Neuronal stem cell (in vitro differentiated cells): Measurements from ENCODE around the gene ABCB11.
"Not testable (repeated sequence)": the region's sequence is repeated elsewhere in the genome, so short reads cannot be mapped to it uniquely, and the experiment has no call there.

Experiments used
- DNase-seq: peaks from one replicate; pipeline ENCODE4 v3.0.0-alpha.2; 2013; ENCODE audit warnings: low spot score
- H2AFZ ChIP-seq: one replicate; pipeline ENCODE4 v1.6.1; 2013; ENCODE audit warnings: mild to moderate bottlenecking, low read length, inconsistent platforms
- H2AK5ac ChIP-seq: 2 replicates; pipeline ENCODE4 v1.6.1; 2013; ENCODE audit warnings: low read depth, mild to moderate bottlenecking, inconsistent platforms, low read length, moderate library complexity, mixed read lengths
- H2BK120ac ChIP-seq: 2 replicates; pipeline ENCODE4 v1.6.1; 2013; ENCODE audit warnings: low read depth, mild to moderate bottlenecking, inconsistent platforms, low read length, moderate library complexity, mixed read lengths
- H2BK12ac ChIP-seq: one replicate; pipeline ENCODE4 v1.6.1; 2013; ENCODE audit warnings: low read length, inconsistent platforms
- H2BK15ac ChIP-seq: 2 replicates; pipeline ENCODE4 v1.6.1; 2013; ENCODE audit warnings: mild to moderate bottlenecking, low read length, inconsistent platforms, mixed read lengths
- H2BK5ac ChIP-seq: one replicate; pipeline ENCODE4 v1.6.1; 2013; ENCODE audit warnings: inconsistent platforms, mild to moderate bottlenecking, low read length, moderate library complexity
- H3K14ac ChIP-seq: one replicate; pipeline ENCODE4 v1.6.1; 2013; ENCODE audit warnings: low read length, inconsistent platforms
- H3K18ac ChIP-seq: 2 replicates; pipeline ENCODE4 v1.6.1; 2013; ENCODE audit warnings: low read length, inconsistent platforms
- H3K23ac ChIP-seq: 2 replicates; pipeline ENCODE4 v1.6.1; 2013; ENCODE audit warnings: low read depth, mild to moderate bottlenecking, mixed read lengths, low read length, inconsistent platforms; ENCODE audit not compliant: poor library complexity
- H3K27ac ChIP-seq: replicated peaks from 3 replicates; pipeline ENCODE4 v1.5.1; 2013; ENCODE audit warnings: low read length, inconsistent platforms
- H3K27me3 ChIP-seq, 3 experiments: 2 replicates each; pipeline ENCODE4 v1.6.1; 2013; ENCODE audit warnings: low read length in 3 of 3, mild to moderate bottlenecking in 2 of 3, inconsistent platforms in 1 of 3, low read depth in 1 of 3, mixed read lengths in 1 of 3, moderate library complexity in 1 of 3; ENCODE audit not compliant: control insufficient read depth in 3 of 3, insufficient read depth in 3 of 3
- H3K36me3 ChIP-seq, 2 donors: replicated peaks in 1 of 2; 2 replicates each; pipeline ENCODE4 v1.6.1; 2013; ENCODE audit warnings: low read length in 2 of 2; ENCODE audit not compliant: control insufficient read depth in 2 of 2, insufficient read depth in 2 of 2
- H3K4ac ChIP-seq: 2 replicates; pipeline ENCODE4 v1.6.1; 2013; ENCODE audit warnings: inconsistent platforms, mild to moderate bottlenecking, low read length, moderate library complexity
- H3K4me1 ChIP-seq, 2 donors: 1 replicate in 1 of 2; 2 replicates in 1 of 2; pipeline ENCODE4 v1.6.1; 2013; ENCODE audit warnings: low read length in 2 of 2, low read depth in 1 of 2; ENCODE audit not compliant: control insufficient read depth in 2 of 2, insufficient read depth in 1 of 2
- H3K4me2 ChIP-seq: one replicate; pipeline ENCODE4 v1.6.1; 2013; ENCODE audit warnings: mild to moderate bottlenecking, low read length, inconsistent platforms; ENCODE audit not compliant: insufficient read depth, poor library complexity, severe bottlenecking
- H3K4me3 ChIP-seq, 2 donors: 2 replicates each; pipeline ENCODE4 v1.5.1; 2013; ENCODE audit warnings: low read length in 2 of 2, mild to moderate bottlenecking in 2 of 2, inconsistent platforms in 1 of 2, moderate library complexity in 1 of 2
- H3K79me1 ChIP-seq: one replicate; pipeline ENCODE4 v1.6.1; 2013; ENCODE audit warnings: low read depth, mild to moderate bottlenecking, inconsistent platforms, low read length, moderate library complexity
- H3K9ac ChIP-seq: one replicate; pipeline ENCODE4 v1.6.1; 2013; ENCODE audit warnings: mild to moderate bottlenecking, low read depth, low read length, inconsistent platforms; ENCODE audit not compliant: poor library complexity
- H3K9me3 ChIP-seq, 2 donors: replicated peaks in 1 of 2; 2 replicates each; pipeline versions ENCODE3 to v1.6.1; 2013; ENCODE audit warnings: low read length in 2 of 2, mild to moderate bottlenecking in 2 of 2, inconsistent platforms in 1 of 2, low read depth in 1 of 2, mixed read lengths in 1 of 2, moderate library complexity in 1 of 2; ENCODE audit not compliant: control insufficient read depth in 2 of 2, insufficient read depth in 1 of 2
- H4K8ac ChIP-seq: one replicate; pipeline ENCODE4 v1.6.1; 2013; ENCODE audit warnings: low read depth, mild to moderate bottlenecking, inconsistent platforms, low read length, moderate library complexity
- H4K91ac ChIP-seq: one replicate; pipeline ENCODE4 v1.6.1; 2013; ENCODE audit warnings: low read length, low read depth, mild to moderate bottlenecking, inconsistent platforms; ENCODE audit not compliant: poor library complexity
- WGBS, 2 donors: extraction: QIAGEN DNeasy Blood & Tissue Kit; methylation state at CpG; one replicate each; pipeline ENCODE4 v1.1.7; 2013; ENCODE audit warnings: missing lambda C conversion rate in 2 of 2, mixed read lengths in 1 of 2; ENCODE audit not compliant: insufficient read length in 2 of 2, insufficient replicate concordance in 1 of 2; ENCODE audit errors: extremely low coverage in 2 of 2; 5-methylcytosine and 5-hydroxymethylcytosine counted together

The ABCB11 gene

GRCh38 chr2:169014780-169015179 lies 16.3 kb downstream of the ABCB11 start:
- no CpG with 5 or more reads among the region's 3 CpGs for WGBS, 2 donors
- Histone ChIP-seq H3K36me3 (no peaks in the 10 kb centered on the region), H3K14ac (no peak overlapping the region), H4K8ac (no peak overlapping the region), H2AFZ (no peak overlapping the region), H3K23ac (no peak overlapping the region), H2BK120ac (no peak overlapping the region), H3K79me1 (no peaks in the 10 kb centered on the region), H3K18ac (no peak overlapping the region), H3K4me2 (no peak overlapping the region), H3K27me3 (peaks cover 0 to 11% (median 0%) of the 10 kb centered on the region in 3 experiments), H3K4me3 (no peak overlapping the region), H4K91ac (no peak overlapping the region), H3K27ac (no peak overlapping the region), H3K9me3 (no peaks in the 10 kb centered on the region), H2BK12ac (no peak overlapping the region), H2BK15ac (no peak overlapping the region), H3K4ac (no peak overlapping the region), H2BK5ac (no peak overlapping the region), H2AK5ac (no peak overlapping the region), H3K4me1 (peaks cover 0 to 3% of the 10 kb centered on the region in 2 donors), H3K9ac (no peak overlapping the region)
- no peak for DNase-seq

- no peak overlapping the region for H2BK5ac ChIP-seq
- H2BK12ac ChIP-seq, result no peak overlapping the region
- H3K4me3 ChIP-seq, result no peak overlapping the region
- no peak overlapping the region for H2AK5ac ChIP-seq
- H2BK15ac ChIP-seq, result no peak overlapping the region
- no CpG with 5 or more reads among the region's 4 CpGs for WGBS, 2 donors
- H4K8ac ChIP-seq, result no peak overlapping the region
- no peak overlapping the region for H3K4ac ChIP-seq
- no peak overlapping the region for H4K91ac ChIP-seq
- no peak overlapping the region for H2AFZ ChIP-seq
- no peak overlapping the region for H2BK120ac ChIP-seq
- no peaks in the 10 kb centered on the region for H3K9me3 ChIP-seq
- H3K27ac ChIP-seq, result no peak overlapping the region
- no peak overlapping the region for H3K4me2 ChIP-seq
- peaks cover 0 to 11% (median 0%) of the 10 kb centered on the region in 3 experiments for H3K27me3 ChIP-seq
- H3K9ac ChIP-seq, result no peak overlapping the region
- no peak for DNase-seq
- no peak overlapping the region for H3K14ac ChIP-seq
- H3K36me3 ChIP-seq, result no peaks in the 10 kb centered on the region
- no peaks in the 10 kb centered on the region for H3K79me1 ChIP-seq
- H3K18ac ChIP-seq, result no peak overlapping the region
- no peak overlapping the region for H3K23ac ChIP-seq
- peaks cover 0 to 3% of the 10 kb centered on the region in 2 donors for H3K4me1 ChIP-seq
These were observed 17.5 kb downstream of the ABCB11 start for GRCh38 chr2:169013628-169014026.

GRCh38 chr2:169012812-169013627 lies 18.1 kb downstream of the ABCB11 start:
- H3K4ac ChIP-seq, result no peak overlapping the region
- no peak for DNase-seq
- H3K27ac ChIP-seq, result no peak overlapping the region
- WGBS, 2 donors, result no CpG with 5 or more reads among the region's 6 CpGs
- no peak overlapping the region for H4K8ac ChIP-seq
- H2BK12ac ChIP-seq, result no peak overlapping the region
- no peak overlapping the region for H4K91ac ChIP-seq
- H3K27me3 ChIP-seq, result peaks cover 0 to 9% (median 0%) of the 10 kb centered on the region in 3 experiments
- no peak overlapping the region for H2AFZ ChIP-seq
- H3K9me3 ChIP-seq, result no peaks in the 10 kb centered on the region
- H3K79me1 ChIP-seq, result no peaks in the 10 kb centered on the region
- H3K4me2 ChIP-seq, result no peak overlapping the region
- no peaks in the 10 kb centered on the region for H3K36me3 ChIP-seq
- peaks cover 3% of the 10 kb centered on the region in 2 donors for H3K4me1 ChIP-seq
- no peak overlapping the region for H3K18ac ChIP-seq
- H3K4me3 ChIP-seq, result no peak overlapping the region
- no peak overlapping the region for H3K14ac ChIP-seq
- H2AK5ac ChIP-seq, result no peak overlapping the region
- H3K23ac ChIP-seq, result no peak overlapping the region
- no peak overlapping the region for H2BK5ac ChIP-seq
- H3K9ac ChIP-seq, result no peak overlapping the region
- H2BK120ac ChIP-seq, result no peak overlapping the region
- H2BK15ac ChIP-seq, result no peak overlapping the region

GRCh38 chr2:169012191-169012792 lies 18.8 kb downstream of the ABCB11 start:
- DNase-seq, H3K27me3 ChIP-seq, H2BK12ac ChIP-seq, H3K18ac ChIP-seq, H3K9ac ChIP-seq, H3K79me1 ChIP-seq, H2AK5ac ChIP-seq, H2BK120ac ChIP-seq, H3K4me1 ChIP-seq, H4K8ac ChIP-seq, H2BK5ac ChIP-seq, H2AFZ ChIP-seq, H3K14ac ChIP-seq, H3K4me3 ChIP-seq, H3K27ac ChIP-seq, H3K36me3 ChIP-seq, H4K91ac ChIP-seq, H3K4ac ChIP-seq, H3K9me3 ChIP-seq, H3K4me2 ChIP-seq, H2BK15ac ChIP-seq: not testable (repeated sequence)
- WGBS, 2 donors, result no CpG with 5 or more reads among the region's 5 CpGs
- H3K23ac ChIP-seq, result peak overlapping the region; percentile 75
